BLaER1 (cell line): Measurements from ENCODE around the gene FBLIM1.

ENCODE experiments used
- H3K27ac ChIP-seq: shearing (Covaris generic); formaldehyde crosslinking; 2 replicates; pipeline ENCODE4 v1.8.1; 2022
- H3K27me3 ChIP-seq: shearing (Covaris generic); formaldehyde crosslinking; 2 replicates; pipeline ENCODE4 v1.8.1; 2022
- H3K36me3 ChIP-seq: shearing (Covaris generic); formaldehyde crosslinking; 2 replicates; pipeline ENCODE4 v1.8.1; 2022
- H3K4me1 ChIP-seq: shearing (Covaris generic); formaldehyde crosslinking; 2 replicates; pipeline ENCODE4 v1.8.1; 2022
- H3K4me2 ChIP-seq: shearing (Covaris generic); formaldehyde crosslinking; 2 replicates; pipeline ENCODE4 v1.8.1; 2022
- H3K4me3 ChIP-seq: shearing (Covaris generic); formaldehyde crosslinking; 2 replicates; pipeline ENCODE4 v1.8.1; 2022
- H3K9ac ChIP-seq: shearing (Covaris generic); formaldehyde crosslinking; 2 replicates; pipeline ENCODE4 v1.8.1; 2022
- H3K9me3 ChIP-seq: shearing (Covaris generic); formaldehyde crosslinking; 2 replicates; pipeline ENCODE4 v1.8.1; 2022
- H4K20me1 ChIP-seq: shearing (Covaris generic); formaldehyde crosslinking; 2 replicates; pipeline ENCODE4 v1.8.1; 2022
- Cebpa-rat ChIP-seq: shearing (Covaris generic); IDR thresholded peaks from 2 replicates; pipeline ENCODE4 v1.8.1; 2022

FBLIM1 gene

GRCh38 chr1:15764890-15765289 lies 6.3 kb downstream of the FBLIM1 start:
- no peak for TF ChIP-seq Cebpa-rat
- Histone ChIP-seq H3K4me2 (no peak overlapping the region), H3K27me3 (peaks cover 29% of the 10 kb centered on the region), H3K9me3 (no peaks in the 10 kb centered on the region), H3K4me1 (peaks cover 15% of the 10 kb centered on the region), H3K27ac (no peak overlapping the region), H3K9ac (no peak overlapping the region), H4K20me1 (peaks cover 5% of the 10 kb centered on the region; the same call in 1 of the 2 replicates), H3K4me3 (no peak overlapping the region), H3K36me3 (no peaks in the 10 kb centered on the region)

DNA sequence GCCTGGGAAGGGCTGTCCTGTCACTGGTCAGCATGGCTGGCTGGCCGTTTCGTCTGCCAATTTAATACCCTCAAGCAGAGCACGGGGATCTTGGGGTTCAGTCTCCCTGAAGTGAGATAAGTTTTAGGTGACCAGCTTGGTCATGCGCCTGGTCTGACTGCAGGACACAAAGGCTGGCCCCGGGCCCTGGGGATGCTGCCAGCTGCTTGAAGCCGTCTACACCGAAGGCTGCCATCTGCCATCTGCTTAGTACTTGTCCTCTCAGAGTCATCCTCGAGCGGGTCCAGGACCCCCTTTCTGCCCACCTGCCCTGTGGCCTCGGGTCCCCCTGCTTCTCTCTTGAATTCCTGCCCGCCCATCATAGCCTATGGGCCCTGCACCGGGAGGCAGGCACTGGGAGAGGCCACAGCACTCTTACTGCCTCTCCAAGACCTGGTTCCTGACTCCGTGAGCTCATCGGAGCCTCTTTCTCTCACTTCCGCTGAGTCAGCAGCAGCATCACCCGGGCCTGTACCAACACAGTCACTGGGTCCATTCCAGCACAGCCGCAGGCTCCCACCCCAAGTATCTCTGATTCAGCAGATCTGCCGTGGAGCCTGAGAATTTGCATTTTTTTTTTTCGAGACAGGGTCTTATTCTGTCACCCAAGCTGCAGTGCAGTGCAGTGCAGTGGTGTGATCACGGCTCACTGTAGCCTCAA lies 7.0 kb downstream of the FBLIM1 start:
- Histone ChIP-seq H3K27ac (no peak overlapping the region), H3K36me3 (no peaks in the 10 kb centered on the region), H3K4me1 (peaks cover 13% of the 10 kb centered on the region), H3K4me3 (no peak overlapping the region), H3K27me3 (peaks cover 22% of the 10 kb centered on the region), H3K4me2 (no peak overlapping the region), H3K9me3 (no peaks in the 10 kb centered on the region), H3K9ac (no peak overlapping the region), H4K20me1 (peaks cover 4% of the 10 kb centered on the region; the same call in 1 of the 2 replicates)
- no peak for TF ChIP-seq Cebpa-rat

DNA sequence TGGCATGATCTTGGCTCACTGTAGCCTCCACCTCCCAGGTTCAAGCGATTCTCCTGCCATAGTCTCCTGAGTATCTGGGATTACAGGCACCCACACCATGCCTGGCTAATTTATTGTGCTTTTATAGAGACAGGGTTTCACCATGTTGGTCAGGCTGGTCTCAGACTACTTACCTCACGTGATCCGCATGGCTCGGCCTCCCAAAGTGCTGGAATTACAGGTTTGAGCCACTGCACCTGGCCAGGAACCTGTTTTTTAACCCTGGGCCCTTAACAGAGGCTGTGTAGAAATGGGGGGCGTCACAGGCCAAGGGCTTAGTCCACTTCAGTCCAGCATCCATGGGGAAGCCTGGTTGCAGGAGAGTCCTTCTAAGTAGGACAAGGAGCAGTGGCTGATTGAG lies 9.3 kb downstream of the FBLIM1 start:
- Histone ChIP-seq H3K4me3 (no peak overlapping the region), H3K27me3 (no peaks in the 10 kb centered on the region), H3K4me1 (0 out of 2 replicates have a peak, but pooled peaks cover 6% of the 10 kb centered on the region), H4K20me1 (no peaks in the 10 kb centered on the region), H3K27ac (no peak overlapping the region), H3K9ac (no peak overlapping the region), H3K4me2 (no peak overlapping the region), H3K9me3 (no peaks in the 10 kb centered on the region), H3K36me3 (no peaks in the 10 kb centered on the region)
- TF ChIP-seq Cebpa-rat: no peak

- Histone ChIP-seq H3K27ac (no peak overlapping the region), H3K4me1 (0 out of 2 replicates have a peak, but pooled peaks cover 6% of the 10 kb centered on the region), H3K4me2 (no peak overlapping the region), H3K4me3 (no peak overlapping the region), H3K36me3 (no peaks in the 10 kb centered on the region), H3K27me3 (no peaks in the 10 kb centered on the region), H3K9me3 (no peaks in the 10 kb centered on the region), H4K20me1 (no peaks in the 10 kb centered on the region), H3K9ac (no peak overlapping the region)
- TF ChIP-seq Cebpa-rat: no peak
Observed at GRCh38 chr1:15768388-15768787, 9.8 kb downstream of the FBLIM1 start.

GRCh38 chr1:15770313-15770962 lies 11.8 kb downstream of the FBLIM1 start:
- Histone ChIP-seq H3K36me3 (no peaks in the 10 kb centered on the region), H3K9me3 (no peaks in the 10 kb centered on the region), H4K20me1 (no peaks in the 10 kb centered on the region), H3K9ac (no peak overlapping the region), H3K27me3 (no peaks in the 10 kb centered on the region), H3K4me2 (no peak overlapping the region), H3K4me1 (0 out of 2 replicates have a peak, but pooled peaks cover 6% of the 10 kb centered on the region), H3K27ac (no peak overlapping the region), H3K4me3 (no peak overlapping the region)
- TF ChIP-seq Cebpa-rat: no peak

- H3K27me3 ChIP-seq: no peaks in the 10 kb centered on the region
- H3K4me2 ChIP-seq: no peak overlapping the region
- no peaks in the 10 kb centered on the region for H3K9me3 ChIP-seq
- no peaks in the 10 kb centered on the region for H4K20me1 ChIP-seq
- no peaks in the 10 kb centered on the region for H3K4me1 ChIP-seq
- H3K36me3 ChIP-seq: no peaks in the 10 kb centered on the region
- no peak overlapping the region for H3K9ac ChIP-seq
- no peak for TF ChIP-seq Cebpa-rat
- H3K4me3 ChIP-seq: no peak overlapping the region
- H3K27ac ChIP-seq: no peak overlapping the region
Observed at GRCh38 chr1:15771836-15772515, 13.4 kb downstream of the FBLIM1 start.

GRCh38 chr1:15775706-15776105 lies 17.1 kb downstream of the FBLIM1 start:
- Histone ChIP-seq H4K20me1 (no peaks in the 10 kb centered on the region), H3K27ac (no peak overlapping the region), H3K27me3 (no peaks in the 10 kb centered on the region), H3K4me3 (no peak overlapping the region), H3K4me1 (no peaks in the 10 kb centered on the region), H3K9me3 (no peaks in the 10 kb centered on the region), H3K9ac (no peak overlapping the region), H3K4me2 (no peak overlapping the region), H3K36me3 (no peaks in the 10 kb centered on the region)
- TF ChIP-seq Cebpa-rat: no peak

GRCh38 chr1:15777909-15778707 lies 19.5 kb downstream of the FBLIM1 start:
- Histone ChIP-seq H4K20me1 (no peaks in the 10 kb centered on the region), H3K27ac (no peak overlapping the region), H3K4me3 (no peak overlapping the region), H3K4me1 (no peaks in the 10 kb centered on the region), H3K36me3 (no peaks in the 10 kb centered on the region), H3K4me2 (no peak overlapping the region), H3K27me3 (no peaks in the 10 kb centered on the region), H3K9ac (no peak overlapping the region), H3K9me3 (no peaks in the 10 kb centered on the region)
- TF ChIP-seq Cebpa-rat: no peak

GRCh38 chr1:15785683-15786082 lies 27.1 kb downstream of the FBLIM1 start:
- Histone ChIP-seq H3K4me3 (no peak overlapping the region), H3K36me3 (no peaks in the 10 kb centered on the region), H3K9me3 (no peaks in the 10 kb centered on the region), H4K20me1 (no peaks in the 10 kb centered on the region), H3K4me2 (no peak overlapping the region), H3K27me3 (no peaks in the 10 kb centered on the region), H3K9ac (no peak overlapping the region), H3K27ac (no peak overlapping the region), H3K4me1 (peaks cover 8% of the 10 kb centered on the region; the same call in 1 of the 2 replicates)
- no peak for TF ChIP-seq Cebpa-rat
